Subcutaneous adipose tissue (tissue), 4 donors: Measurements from ENCODE around the gene JAM3. TPM values are rescaled to one million over a fixed set of nuclear protein-coding genes. Genes with fewer than 3 reads are reported as not detected.

Experiments
- CTCF ChIP-seq: fragments of 450-650 bp; IDR thresholded peaks from one replicate; pipeline ENCODE4 v1.5.1; 2016; ENCODE audit warnings: low read depth, mild to moderate bottlenecking, control low read depth, antibody characterized with exemption, moderate library complexity
- total RNA-seq, 4 donors: library from RNA; depleted of rRNA; stranded (reverse); fragments of >200 nt; gene quantifications; one replicate each; pipeline ENCODE4 v1.1.0, GENCODE V29; 2016

The JAM3 gene
- total RNA-seq, 4 donors from 2014 or later, result 14.2 to 18.3 (median 16.5) TPM

GRCh38 chr11:134132808-134133207, 63.9 kb downstream of the JAM3 start:
- no peak for TF ChIP-seq CTCF

GRCh38 chr11:134134167-134134566, 65.3 kb downstream of the JAM3 start:
- no peak for TF ChIP-seq CTCF

- no peak for TF ChIP-seq CTCF
Measured at GRCh38 chr11:134138376-134138775, 69.5 kb downstream of the JAM3 start.

GRCh38 chr11:134139303-134139872, 70.5 kb downstream of the JAM3 start:
- no peak for TF ChIP-seq CTCF

GRCh38 chr11:134139873-134140331, 71.0 kb downstream of the JAM3 start:
- no peak for TF ChIP-seq CTCF

- no peak for TF ChIP-seq CTCF
Measured at GRCh38 chr11:134140961-134141490, 72.2 kb downstream of the JAM3 start.

GRCh38 chr11:134142536-134142935, 73.7 kb downstream of the JAM3 start:
- TF ChIP-seq CTCF, result no peak
